Spleen (tissue), 11 donors: ENCODE measurements around the gene ZDHHC11. TPM values are rescaled to one million over a fixed set of nuclear protein-coding genes. Genes with fewer than 3 reads are reported as not detected.
"Not testable (repeated sequence)": the region's sequence is repeated elsewhere in the genome, so short reads cannot be mapped to it uniquely, and the experiment has no call there.

ENCODE experiments used
- DNase-seq: peaks from one replicate; pipeline ENCODE4 v3.0.0-alpha.2; 2020
- H3K27ac ChIP-seq, 8 donors: fragments of 200-600 bp; sonication (generic) in 7 of 8; 1 replicate in 4 of 8; 2 replicates in 4 of 8; pipeline versions ENCODE4 v1.5.0 to v1.8.0; 2016 to 2021; ENCODE audit warnings: inconsistent platforms in 4 of 8, mild to moderate bottlenecking in 4 of 8, moderate library complexity in 1 of 8
- H3K27me3 ChIP-seq, 7 donors: fragments of 200-600 bp; sonication (generic) in 6 of 7; replicated peaks in 1 of 7; 1 replicate in 4 of 7; 2 replicates in 3 of 7; pipeline versions ENCODE4 v1.5.0 to v1.8.0; 2016 to 2021; ENCODE audit warnings: inconsistent platforms in 3 of 7, mild to moderate bottlenecking in 1 of 7
- H3K36me3 ChIP-seq, 6 donors: fragments of 200-600 bp; sonication (generic) in 5 of 6; 1 replicate in 4 of 6; 2 replicates in 2 of 6; pipeline versions ENCODE4 v1.5.0 to v1.8.0; 2016 to 2021; ENCODE audit warnings: inconsistent platforms in 2 of 6
- H3K4me1 ChIP-seq, 6 donors: fragments of 200-600 bp; sonication (generic) in 5 of 6; 1 replicate in 3 of 6; 2 replicates in 3 of 6; pipeline versions ENCODE4 v1.5.0 to v1.8.0; 2016 to 2021; ENCODE audit warnings: inconsistent platforms in 3 of 6
- H3K4me3 ChIP-seq, 8 donors: fragments of 200-600 bp; sonication (generic) in 7 of 8; 1 replicate in 4 of 8; 2 replicates in 4 of 8; pipeline versions ENCODE4 v1.5.0 to v1.8.0; 2016 to 2021; ENCODE audit warnings: inconsistent platforms in 4 of 8, mild to moderate bottlenecking in 4 of 8, moderate library complexity in 2 of 8
- H3K9me3 ChIP-seq, 8 donors: fragments of 200-600 bp; sonication (generic) in 7 of 8; 1 replicate in 4 of 8; 2 replicates in 4 of 8; pipeline versions ENCODE4 v1.5.0 to v1.8.0; 2016 to 2021; ENCODE audit warnings: inconsistent platforms in 4 of 8
- CTCF ChIP-seq, 11 experiments: fragments of 200-600 bp in 7 of 11; fragments of 450-650 bp in 4 of 11; sonication (generic) in 4 of 11; IDR thresholded peaks in 8 of 11; conservative IDR thresholded peaks in 3 of 11; 1 replicate in 7 of 11; 2 replicates in 4 of 11; pipeline versions ENCODE4 v1.4.0 to v1.8.0; 2016 to 2021; ENCODE audit warnings: antibody characterized with exemption in 11 of 11, inconsistent platforms in 4 of 11, mild to moderate bottlenecking in 1 of 11
- POLR2A ChIP-seq, 3 donors: fragments of 450-650 bp; IDR thresholded peaks; one replicate each; pipeline ENCODE4 v1.5.1; 2017; ENCODE audit warnings: antibody characterized with exemption in 3 of 3, mild to moderate bottlenecking in 1 of 3
- POLR2AphosphoS5 ChIP-seq, 3 donors: sonication (generic); formaldehyde crosslinking; IDR thresholded peaks; one replicate each; pipeline ENCODE4 v1.5.1; 2017; ENCODE audit warnings: antibody characterized with exemption in 3 of 3
- WGBS, 5 donors: extraction: QIAGEN DNeasy Blood & Tissue Kit in 3 of 5; methylation state at CpG; one replicate each; pipeline versions ENCODE4 v1.1.5 to v1.1.7; 2013 to 2018; 5-methylcytosine and 5-hydroxymethylcytosine counted together
- intact Hi-C: fragments of 100-400 bp; cut with DNase I; formaldehyde crosslinking; loops from one replicate; pipeline ENCODE4 v1.15.0; 2023; ENCODE audit warnings: low total_unique reads
- polyA plus RNA-seq, 3 donors: library from polyadenylated mRNA; stranded (reverse); fragments of 200-250 nt; gene quantifications; one replicate each; pipeline ENCODE4 v1.2.1, GENCODE V29; 2013
- total RNA-seq, 7 donors: library from RNA; depleted of rRNA in 3 of 7; stranded (reverse); fragments of >200 nt in 3 of 7; fragmentation: NEBNext Ultra II Directional in 4 of 7; extraction: Animal tissue kit (Norgen Biotek cat#: 25700) in 4 of 7; gene quantifications; one replicate each; pipeline versions ENCODE4 v1.1.0 to v1.2.1, GENCODE V29; 2016 to 2021
- donor health status: healthy with polysubstance abuse.
- donor health status: DM: no; HTN: no; CAD: no; lungs with moderate emphysema.
- donor health status: DM: no; HTN: no; CAD: no.
- donor health status: Bipolar disorder and iron deficiency.
- donor health status: healthy.
- donor health status: DM: no; HTN: no; CAD: no.
- donor health status: DM: yes; HTN: yes; CAD: no.

ZDHHC11 gene
- total and polyA plus RNA-seq, 10 donors: 1.3 to 75.0 (median 6.4) TPM

- Histone ChIP-seq H3K36me3 (peaks cover 4 to 82% (median 73%) of the 10 kb centered on the region in 6 donors), H3K27ac (no peak overlapping the region), H3K4me1 (no peaks in the 10 kb centered on the region), H3K27me3 (no peaks in the 10 kb centered on the region), H3K4me3 (no peak overlapping the region), H3K9me3 (no peaks in the 10 kb centered on the region)
- peak; percentile 59 for DNase-seq
- TF ChIP-seq CTCF (IDR thresholded peaks at IDR 0.05 in 8 of 11, conservative IDR thresholded peaks at IDR 0.05 in 3 of 11) (no peak), POLR2AphosphoS5 (IDR thresholded peaks at IDR 0.05) (peak in 1 of 3 donors; percentile 37)
- intact Hi-C loops: no loop called here
- WGBS, 5 donors: 94 to 97% (median 96%) methylated on average over 32 to 35 of the region's 35 CpGs
Observed at GRCh38 chr5:880816-881550, 30.2 kb upstream of the ZDHHC11 start.

- no CpG with 5 or more reads among the region's 8 CpGs for WGBS, 5 donors
Observed at GRCh38 chr5:878677-879076, 27.9 kb upstream of the ZDHHC11 start.

GRCh38 chr5:878125-878524 is 27.3 kb upstream of the ZDHHC11 start:
- intact Hi-C loops: no loop called here
- no peaks in the 10 kb centered on the region for H3K9me3 ChIP-seq
- peak; percentile 48 for DNase-seq
- 95 to 97% (median 97%) methylated on average over 15 of the region's 15 CpGs for WGBS, 5 donors
- H3K4me1 ChIP-seq: peaks cover 0 to 7% (median under 1%) of the 10 kb centered on the region in 6 donors
- no peak overlapping the region for H3K4me3 ChIP-seq
- no peaks in the 10 kb centered on the region for H3K27me3 ChIP-seq
- H3K27ac ChIP-seq: no peak overlapping the region
- peaks cover 4 to 82% (median 73%) of the 10 kb centered on the region in 6 donors for H3K36me3 ChIP-seq
- TF ChIP-seq POLR2A (IDR thresholded peaks at IDR 0.05) (no peak), CTCF (IDR thresholded peaks at IDR 0.05 in 8 of 11, conservative IDR thresholded peaks at IDR 0.05 in 3 of 11) (no peak), POLR2AphosphoS5 (IDR thresholded peaks at IDR 0.05) (no peak)

More at GRCh38 chr5:878677-879076, 27.9 kb upstream of the ZDHHC11 start:
- H3K9me3 ChIP-seq, H3K27me3 ChIP-seq, H3K27ac ChIP-seq, H3K4me1 ChIP-seq, intact Hi-C loops, H3K4me3 ChIP-seq, DNase-seq: not testable (repeated sequence)
- H3K36me3 ChIP-seq: peaks cover 7 to 82% (median 73%) of the 10 kb centered on the region in 6 donors

GRCh38 chr5:876398-877365 is 25.9 kb upstream of the ZDHHC11 start:
- intact Hi-C loops: no loop called here
- Histone ChIP-seq H3K36me3 (peaks cover 4 to 82% (median 78%) of the 10 kb centered on the region in 6 donors), H3K9me3 (no peaks in the 10 kb centered on the region), H3K4me1 (peaks cover 0 to 21% (median 3%) of the 10 kb centered on the region in 6 donors), H3K27ac (no peak overlapping the region), H3K27me3 (no peaks in the 10 kb centered on the region), H3K4me3 (no peak overlapping the region)
- TF ChIP-seq POLR2AphosphoS5 (IDR thresholded peaks at IDR 0.05): no peak
- TF ChIP-seq POLR2A (IDR thresholded peaks at IDR 0.05): no peak
- TF ChIP-seq CTCF (IDR thresholded peaks at IDR 0.05 in 8 of 11, conservative IDR thresholded peaks at IDR 0.05 in 3 of 11): no peak
- peak; percentile 63 for DNase-seq
- 91 to 96% (median 94%) methylated on average over 27 to 28 of the region's 28 CpGs for WGBS, 5 donors
